T47D (cell line): ENCODE data around the gene LILRB5.
"Not testable (repeated sequence)": the region's sequence is repeated elsewhere in the genome, so short reads cannot be mapped to it uniquely, and the experiment has no call there.

ENCODE experiments used
- DNase-seq, 2 experiments: peaks; one replicate each; pipeline versions ENCODE4 v3.0.0 to v3.0.0-alpha.2; 2011 to 2012; ENCODE audit warnings: low read depth in 1 of 2, low spot score in 1 of 2
- JUND ChIP-seq: IDR thresholded peaks from 2 replicates; pipeline ENCODE4 v1.6.1; 2012; ENCODE audit warnings: low read depth
- in situ Hi-C: cut with HindIII; loops from 2 replicates; pipeline ENCODE4 v1.10.0; 2016; ENCODE audit warnings: low sequenced_read_pairs, low pct_unique_long_range_greater_than_20kb

LILRB5 gene

GRCh38 chr19:54281007-54281728 lies 24.1 kb upstream of the LILRB5 start, which contains the start of gene LILRB2:
Gene LILRB2 (minus strand): TSS chr19:54281110. CDS start chr19:54280496, 614 bp downstream.
- no peak for DNase-seq
- in situ Hi-C loops = no loop called here
- TF ChIP-seq JUND = no peak

DNA sequence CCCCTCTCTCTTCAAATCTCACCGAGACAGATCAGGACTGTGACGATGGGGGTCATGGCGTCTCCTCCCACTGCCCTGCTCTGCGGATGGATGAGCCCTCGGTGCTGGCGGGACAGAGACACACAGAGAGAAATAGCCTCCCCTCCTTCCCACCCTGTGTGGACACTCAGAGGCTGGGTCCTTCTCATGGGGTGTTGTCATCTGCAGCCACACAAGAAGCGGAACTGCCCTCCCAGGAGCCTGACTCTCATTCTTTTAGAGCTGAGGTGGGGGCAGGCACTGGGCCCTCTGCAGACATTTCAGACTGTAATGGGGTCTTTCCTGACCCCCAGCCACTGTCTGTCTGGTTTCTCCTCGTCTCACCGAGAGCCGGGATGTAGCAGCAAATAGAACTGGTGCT lies 23.4 kb upstream of the LILRB5 start:
- DNase-seq, in situ Hi-C loops: not testable (repeated sequence)

GRCh38 chr19:54280025-54280424 lies 23.0 kb upstream of the LILRB5 start:
- in situ Hi-C loops, DNase-seq: not testable (repeated sequence)

- DNase-seq = no peak
- in situ Hi-C loops = no loop called here
- TF ChIP-seq JUND = no peak
Observed at GRCh38 chr19:54279406-54279962, 22.4 kb upstream of the LILRB5 start.

DNA sequence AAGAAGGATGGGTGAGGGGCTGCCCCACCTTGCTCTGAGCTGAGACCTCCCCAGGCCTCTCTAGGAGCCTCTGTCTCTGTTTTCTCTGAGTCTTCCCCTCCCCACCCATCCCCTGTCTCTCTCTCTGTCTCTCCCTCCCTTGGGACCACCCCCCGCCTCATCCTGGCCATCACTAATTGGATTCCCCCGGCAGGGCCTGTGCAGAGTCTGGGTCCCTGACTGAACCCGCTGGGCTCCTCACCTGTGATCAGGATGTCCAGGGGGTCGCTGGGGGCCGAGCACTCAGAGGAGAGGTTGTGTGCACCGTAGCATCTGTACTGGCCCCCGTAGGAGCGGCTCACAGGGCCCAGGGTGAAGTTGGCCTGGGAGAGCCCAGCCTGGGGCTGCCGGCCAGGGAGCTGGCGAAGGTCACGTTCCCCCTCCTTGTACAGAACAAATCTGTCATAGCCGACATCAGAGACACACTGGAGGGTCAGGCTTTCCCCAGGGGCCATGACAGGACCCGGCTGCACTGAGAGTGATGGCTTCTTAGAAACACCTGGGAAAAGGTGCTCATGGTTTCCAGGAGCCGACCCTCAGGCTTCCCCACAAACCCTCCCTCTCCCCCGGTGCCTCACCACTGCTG lies 21.6 kb upstream of the LILRB5 start:
- in situ Hi-C loops, DNase-seq: not testable (repeated sequence)

DNA sequence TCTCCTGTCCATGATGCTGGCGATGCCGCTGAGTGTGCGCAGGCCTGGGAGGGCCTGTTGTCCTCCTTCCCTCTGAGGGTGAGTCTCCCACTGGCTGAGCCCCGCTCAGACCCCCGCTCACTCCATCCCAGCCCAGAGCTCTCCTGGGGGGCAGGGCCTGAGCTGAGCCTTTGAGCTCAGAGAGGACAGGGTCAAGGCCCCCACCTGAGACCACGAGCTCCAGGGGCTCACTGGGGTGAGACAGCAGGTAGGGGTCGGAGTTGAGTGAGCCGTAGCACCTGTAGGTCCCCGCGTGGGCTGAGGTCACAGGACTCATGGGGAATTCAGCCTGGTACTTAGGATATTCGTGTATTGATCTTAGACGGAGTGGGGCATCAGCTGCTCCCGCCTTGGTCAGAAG lies 21.0 kb upstream of the LILRB5 start:
- DNase-seq, in situ Hi-C loops: not testable (repeated sequence)

GRCh38 chr19:54277111-54277615 lies 20.1 kb upstream of the LILRB5 start:
- in situ Hi-C loops = not testable (repeated sequence)

GRCh38 chr19:54275951-54276350 lies 18.9 kb upstream of the LILRB5 start:
- no peak for TF ChIP-seq JUND
- in situ Hi-C loops = no loop called here
- no peak for DNase-seq

More at GRCh38 chr19:54277111-54277615, 20.1 kb upstream of the LILRB5 start:
- not testable (repeated sequence) for DNase-seq

DNA sequence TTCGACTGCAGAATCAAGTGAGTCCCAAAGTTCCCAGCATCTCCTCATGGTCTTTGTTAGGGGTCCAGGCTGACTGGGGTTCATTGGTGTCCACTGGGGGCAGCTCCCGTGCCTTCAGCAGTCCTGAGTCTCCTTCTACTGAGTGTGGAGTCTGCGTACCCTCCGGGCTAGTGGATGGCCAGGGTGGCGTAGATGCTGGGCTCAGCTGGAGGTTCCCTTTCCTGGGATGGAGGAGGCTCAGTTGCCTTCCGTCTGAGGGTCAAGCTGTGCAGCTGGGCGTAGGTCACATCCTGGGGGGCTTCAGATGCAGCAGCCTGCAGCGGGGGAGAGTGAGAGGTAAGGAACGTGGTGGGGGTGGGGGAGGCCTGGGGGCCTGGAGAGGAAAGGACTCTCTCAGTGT lies 17.4 kb upstream of the LILRB5 start:
- DNase-seq, in situ Hi-C loops: not testable (repeated sequence)

DNA sequence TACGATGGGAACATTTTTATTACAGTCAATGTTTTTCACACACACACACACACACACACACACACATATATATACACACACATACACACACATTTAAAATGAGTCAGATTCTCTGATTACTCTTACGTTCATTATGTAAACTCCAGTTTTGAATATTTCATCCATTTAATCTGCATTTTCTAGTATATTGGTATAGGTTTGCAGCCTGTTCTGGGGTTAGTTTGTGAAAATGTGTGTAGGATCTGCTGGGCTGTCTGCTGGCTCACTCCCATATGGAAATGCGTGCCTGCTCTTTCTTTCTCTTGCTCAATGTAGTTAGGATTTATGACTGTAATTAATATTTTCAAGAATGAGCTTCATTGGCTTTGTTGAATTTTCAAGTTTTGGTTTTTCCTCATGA lies 16.7 kb upstream of the LILRB5 start:
- in situ Hi-C loops = no loop called here
- no peak for TF ChIP-seq JUND

GRCh38 chr19:54272181-54272580 lies 15.1 kb upstream of the LILRB5 start:
- DNase-seq, in situ Hi-C loops: not testable (repeated sequence)

More for the DNA sequence above, 16.7 kb upstream of the LILRB5 start:
- no peak for DNase-seq

DNA sequence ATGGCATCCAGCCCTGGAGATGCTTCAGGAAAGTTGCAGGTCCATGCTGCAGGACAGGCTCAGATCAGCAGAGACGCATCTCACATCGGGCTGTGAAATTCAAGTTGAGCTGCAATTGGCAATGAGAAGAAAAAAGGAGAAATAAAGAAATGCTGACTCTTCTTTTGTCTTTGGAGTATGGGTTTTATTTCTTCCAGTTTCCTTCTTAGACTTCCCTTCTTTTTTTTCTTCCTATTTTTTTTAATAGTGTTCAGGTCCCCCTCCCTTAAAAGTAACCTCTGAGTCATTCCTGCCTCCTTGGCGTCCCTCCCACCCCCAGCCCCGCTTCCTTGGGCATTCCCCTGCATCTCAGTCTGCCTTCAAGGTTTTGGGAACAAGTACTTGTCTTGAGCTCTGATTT lies 14.5 kb upstream of the LILRB5 start:
- DNase-seq, in situ Hi-C loops: not testable (repeated sequence)

GRCh38 chr19:54271106-54271505 lies 14.0 kb upstream of the LILRB5 start:
- in situ Hi-C loops = no loop called here
- no peak for TF ChIP-seq JUND
- no peak for DNase-seq
